ENCODE measurements around the gene CDH6.
A peak's percentile ranks its signal among the peaks of the same experiment; 100 is the strongest.

The CDH6 gene

DNA sequence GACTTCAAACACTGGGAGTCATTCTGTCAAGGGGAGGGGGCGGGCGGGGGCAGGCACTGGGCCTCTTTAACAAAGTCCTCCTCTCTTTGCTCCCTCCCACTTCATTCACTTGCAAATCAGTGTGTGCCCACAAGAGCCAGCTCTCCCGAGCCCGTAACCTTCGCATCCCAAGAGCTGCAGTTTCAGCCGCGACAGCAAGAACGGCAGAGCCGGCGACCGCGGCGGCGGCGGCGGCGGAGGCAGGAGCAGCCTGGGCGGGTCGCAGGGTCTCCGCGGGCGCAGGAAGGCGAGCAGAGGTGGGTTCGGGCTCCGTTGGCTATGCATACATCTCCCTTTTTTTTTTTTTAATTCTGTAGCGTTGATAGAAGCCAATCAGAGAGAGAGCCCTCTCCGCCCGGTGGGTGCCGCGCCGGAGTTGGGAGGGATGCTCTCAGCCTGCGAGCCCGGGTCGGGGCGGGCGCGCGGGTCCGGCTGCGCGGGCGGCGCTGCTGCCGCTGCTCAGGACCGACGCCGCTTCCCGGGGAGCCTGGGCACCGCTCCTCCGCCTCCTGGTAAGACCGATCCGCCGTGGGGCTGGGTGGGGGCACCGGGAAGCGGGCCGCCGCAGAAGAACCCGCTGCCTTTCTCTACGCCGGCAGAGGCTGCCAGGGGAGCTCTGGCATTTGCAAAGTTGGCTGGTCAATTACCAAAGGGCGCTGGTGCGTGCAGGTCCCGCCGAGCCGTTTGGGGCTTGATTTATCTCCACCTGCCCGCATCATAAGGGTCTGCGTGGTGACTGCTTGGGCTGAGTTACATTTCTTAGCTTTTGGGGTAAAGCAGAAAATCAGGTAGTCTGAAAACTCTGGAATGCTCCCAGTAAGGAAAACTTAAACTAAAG is at the start of gene CDH6:
CDH6 (plus strand) TSS at position 96 of the 877 bp plus-strand sequence. CDS start 73,788 bp downstream, outside the sequence.
- no peak for DNase-seq

DNA sequence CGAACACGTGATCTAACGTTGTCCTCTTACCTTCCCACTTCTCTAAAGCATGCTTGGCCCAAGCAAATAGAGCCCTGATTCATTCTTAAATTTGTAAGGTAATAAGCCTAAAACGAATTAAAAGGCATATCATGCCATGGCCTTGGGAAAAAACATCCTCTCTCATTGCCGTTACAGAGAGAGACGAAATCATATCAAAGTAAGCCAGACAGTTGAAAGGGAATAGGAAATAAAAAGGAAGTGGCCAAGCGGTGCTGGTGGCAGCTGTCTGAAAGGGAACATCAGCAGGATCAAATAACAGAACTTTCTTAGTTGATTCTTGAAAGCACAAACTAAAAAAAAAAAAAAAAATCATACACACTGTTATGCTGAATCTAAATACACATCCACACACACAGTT is 49.1 kb upstream of the CDH6 start:
- DNase-seq = no peak

DNA sequence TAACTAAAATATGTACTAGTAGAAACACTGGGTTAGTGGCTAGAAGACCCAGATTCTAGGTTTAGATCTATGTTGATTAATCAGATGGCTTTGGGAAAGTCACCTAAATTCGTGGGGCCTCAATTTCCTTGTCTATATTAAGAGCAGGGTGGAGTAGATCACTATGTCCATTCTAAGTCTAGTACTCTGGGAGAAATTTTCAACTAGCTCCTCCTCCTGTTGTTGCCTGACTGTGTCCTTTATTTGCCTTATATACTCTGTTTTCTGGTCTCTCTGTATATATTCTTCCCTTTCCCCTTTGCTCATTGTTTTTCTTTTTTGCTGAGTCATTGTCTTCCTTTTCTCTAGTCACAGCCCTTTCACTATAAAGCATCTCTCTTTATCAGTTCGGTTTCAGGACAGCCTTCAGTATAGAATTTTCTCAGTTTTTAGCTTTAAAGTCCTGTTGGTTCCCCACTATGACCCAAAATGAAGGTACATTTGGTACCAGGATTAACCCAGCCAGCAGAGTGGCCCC is 44.5 kb upstream of the CDH6 start:
- no peak for DNase-seq

DNA sequence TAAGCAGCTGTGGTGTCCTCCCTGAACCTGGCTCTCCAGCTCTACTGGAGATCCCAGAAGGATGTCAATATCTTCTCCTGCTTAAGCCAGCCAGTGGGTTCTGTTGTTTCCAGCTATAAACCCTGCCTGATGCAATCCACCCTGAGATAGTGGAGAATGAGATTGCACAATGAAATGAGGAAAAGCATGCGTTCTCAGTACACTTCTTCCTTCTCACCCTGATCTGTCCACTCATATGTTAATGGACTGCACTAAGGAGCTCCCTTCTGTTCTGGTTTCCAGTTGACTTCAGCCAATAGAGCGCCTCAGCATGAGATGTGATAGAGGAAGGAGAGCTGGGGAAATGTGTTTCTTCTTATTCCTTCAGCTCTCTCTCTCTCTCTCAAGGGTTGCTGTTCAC is 40.0 kb upstream of the CDH6 start:
- no peak for DNase-seq

DNA sequence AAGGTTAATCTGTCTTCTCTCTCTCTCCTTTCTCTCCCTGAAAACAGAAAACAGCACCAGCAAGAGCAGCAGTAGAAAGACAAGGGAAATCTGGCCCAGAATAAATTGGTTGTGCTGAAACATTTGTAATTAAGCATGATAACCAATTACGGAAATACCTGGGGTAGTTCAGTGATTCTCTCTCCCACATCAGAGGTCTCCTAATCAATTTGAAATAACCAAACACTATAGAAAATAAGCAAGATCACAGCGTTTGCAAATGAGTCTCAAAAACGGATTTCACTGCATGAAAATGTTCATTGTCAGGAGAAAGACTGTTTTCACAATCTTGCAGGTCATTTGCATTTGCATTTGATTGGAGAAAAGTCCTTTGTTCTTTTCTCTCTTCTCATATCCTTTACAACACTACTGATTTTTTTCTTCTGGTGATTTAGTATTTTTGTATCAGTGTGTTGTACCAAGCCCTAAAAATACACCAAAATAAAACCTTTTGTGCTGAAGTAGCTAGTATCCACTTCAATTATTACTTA is 36.8 kb upstream of the CDH6 start:
- no peak for DNase-seq

DNA sequence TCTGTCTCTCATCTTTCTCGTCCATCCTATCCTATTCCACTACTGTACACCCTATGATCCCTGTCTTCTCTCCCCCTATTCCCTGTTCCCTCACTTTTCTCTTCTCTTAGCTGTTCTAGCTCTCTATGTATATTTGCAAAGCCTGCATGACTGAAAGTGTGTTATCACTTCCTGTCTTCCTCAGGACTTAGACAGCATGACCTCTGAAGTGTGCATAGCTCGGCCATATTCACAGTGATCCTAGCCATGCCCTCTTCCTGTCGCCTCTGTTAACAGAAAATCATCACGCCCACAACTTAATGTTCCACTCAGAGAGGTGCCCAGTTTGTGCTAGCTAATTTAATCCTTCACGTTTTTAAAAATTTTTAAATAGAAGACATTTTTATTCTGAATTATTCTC is 35.8 kb upstream of the CDH6 start:
- no peak for DNase-seq

DNA sequence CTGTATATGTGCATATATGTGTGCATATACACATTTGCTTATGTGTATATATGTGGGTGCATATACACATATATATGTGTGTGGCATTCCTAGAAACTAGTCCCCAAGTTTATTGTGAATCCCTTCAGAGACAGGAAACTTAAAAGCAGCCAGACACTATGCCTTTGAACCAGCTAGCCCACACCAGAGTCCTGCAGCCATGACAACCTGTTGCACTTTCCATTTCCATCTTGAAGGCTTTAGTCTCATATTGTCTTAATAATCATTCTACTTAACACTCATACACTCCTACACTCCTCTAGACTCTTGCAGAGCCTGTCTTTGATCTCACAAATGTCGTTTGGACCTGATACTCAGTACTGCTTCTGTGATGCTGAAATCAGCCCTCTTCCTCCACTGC is 34.8 kb upstream of the CDH6 start:
- DNase-seq = no peak

DNA sequence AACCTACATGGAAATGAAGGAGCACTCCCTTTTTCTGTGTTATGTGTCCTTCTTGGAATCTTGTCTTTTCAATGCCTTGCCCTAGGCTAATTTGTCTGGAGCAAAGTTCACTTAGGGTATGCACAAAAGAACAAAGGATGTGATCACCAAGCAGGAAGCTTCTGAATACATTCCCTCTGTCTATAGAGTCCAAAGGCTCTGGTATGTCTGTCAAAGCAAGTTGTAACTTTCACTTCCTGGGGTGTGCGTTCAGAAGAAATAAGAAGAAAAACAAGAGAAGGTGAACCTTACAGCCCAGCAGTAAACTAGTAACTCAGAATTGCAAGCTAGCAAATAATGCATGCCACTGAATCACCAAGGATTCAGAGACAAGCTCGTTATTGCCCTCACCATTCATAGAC is 31.7 kb upstream of the CDH6 start:
- DNase-seq = no peak

DNA sequence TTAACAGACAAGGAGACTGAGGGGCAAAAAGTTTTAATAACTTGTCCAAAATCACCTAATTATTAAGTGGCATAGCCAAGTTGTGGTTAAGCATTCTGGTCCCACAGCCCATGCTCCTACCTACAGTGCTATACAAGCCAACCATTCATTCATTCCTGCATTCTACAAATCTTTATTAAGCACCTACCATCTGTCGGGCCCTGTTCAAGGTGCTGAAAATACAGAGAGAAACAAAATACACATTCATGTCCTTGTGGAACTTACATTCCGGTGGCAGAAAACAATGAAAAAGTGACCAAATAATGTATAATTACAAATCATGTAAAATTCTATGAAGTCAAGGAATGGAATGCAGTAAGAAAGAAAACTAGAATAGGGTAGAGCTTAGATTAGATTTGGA is 27.8 kb upstream of the CDH6 start:
- no peak for DNase-seq

DNA sequence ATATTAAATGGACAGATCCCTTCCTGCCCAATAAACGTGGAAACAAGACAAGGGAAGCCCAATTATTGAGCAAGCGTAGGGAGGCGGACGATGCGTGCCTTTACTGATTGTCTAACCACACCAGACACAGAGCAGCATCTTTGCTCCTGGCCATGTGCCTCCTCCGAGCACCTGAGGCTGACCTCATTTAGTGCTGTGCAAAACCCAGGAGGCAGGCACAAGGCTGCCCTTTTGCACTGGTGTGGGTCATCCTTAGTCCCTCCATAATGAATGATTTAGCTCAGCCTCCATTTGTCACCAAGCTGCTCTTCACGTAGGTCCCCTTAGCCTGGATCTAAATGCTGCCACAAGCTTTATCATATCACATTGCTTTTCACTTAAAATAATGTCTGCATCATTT is 24.1 kb upstream of the CDH6 start:
- no peak for DNase-seq

DNA sequence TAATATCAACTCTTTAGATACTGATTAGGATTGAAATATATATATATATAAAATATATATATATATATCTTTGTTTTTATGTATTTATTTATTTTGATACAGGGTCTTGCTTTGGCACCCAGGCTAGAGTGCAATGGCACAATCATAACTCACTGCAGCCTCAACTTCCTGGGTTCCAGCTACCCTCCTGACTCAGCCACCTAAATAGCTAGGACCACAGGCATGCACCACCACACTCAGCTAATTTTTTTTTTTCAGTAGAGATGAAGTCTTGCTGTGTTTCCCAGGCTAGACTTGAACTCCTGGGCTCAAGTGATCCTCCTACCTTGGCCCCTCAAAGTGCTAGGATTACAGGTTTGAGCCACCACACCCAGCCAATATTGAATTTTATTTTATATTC is 20.6 kb upstream of the CDH6 start:
- no peak for DNase-seq

DNA sequence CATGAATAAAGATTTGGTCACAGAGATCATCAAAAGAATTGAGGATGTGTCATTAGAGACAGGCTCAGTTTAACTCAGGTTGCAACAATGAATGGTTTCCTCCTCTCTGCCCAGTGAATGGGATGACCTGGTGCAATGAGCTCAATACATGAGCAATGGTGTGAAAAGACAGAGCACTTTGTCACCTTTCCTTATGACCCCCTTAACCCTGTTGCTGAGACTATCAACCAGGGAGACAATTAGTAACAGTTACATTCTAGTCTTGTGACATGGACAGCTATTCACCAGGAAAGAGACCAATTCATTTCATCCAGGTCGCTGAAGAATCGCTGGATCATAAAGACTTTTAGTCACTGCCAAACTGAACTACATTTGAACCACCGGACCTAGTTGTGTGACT is 19.9 kb upstream of the CDH6 start:
- DNase-seq = no peak

DNA sequence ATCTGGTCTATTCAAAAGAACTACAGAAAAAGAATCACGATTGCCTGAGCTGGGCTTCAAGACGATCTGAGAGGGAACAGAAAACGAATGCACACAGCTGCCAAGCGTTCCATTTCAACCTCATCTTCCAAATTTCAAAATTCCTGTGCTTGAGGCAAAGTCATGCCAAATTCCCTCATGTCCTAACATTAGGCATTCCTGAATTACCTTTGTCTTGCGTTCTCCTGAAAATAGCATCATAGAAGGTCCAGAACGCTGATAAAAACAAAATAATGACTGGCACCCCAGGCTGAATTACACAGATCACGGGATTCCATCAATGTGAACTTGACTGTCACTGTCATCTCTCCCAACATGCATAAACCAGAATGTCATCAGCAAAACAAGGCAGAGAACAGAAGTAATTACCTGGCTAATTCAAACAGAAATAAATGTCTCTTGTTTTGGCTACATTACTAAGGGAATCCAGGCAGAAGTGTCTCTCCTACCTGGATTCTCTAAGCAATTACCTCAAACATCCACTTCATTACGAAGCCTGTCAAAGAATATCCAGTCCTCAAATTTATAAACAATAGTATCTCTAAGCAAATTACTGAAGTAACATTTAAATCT is 12.0 kb upstream of the CDH6 start:
- DNase-seq = no peak

DNA sequence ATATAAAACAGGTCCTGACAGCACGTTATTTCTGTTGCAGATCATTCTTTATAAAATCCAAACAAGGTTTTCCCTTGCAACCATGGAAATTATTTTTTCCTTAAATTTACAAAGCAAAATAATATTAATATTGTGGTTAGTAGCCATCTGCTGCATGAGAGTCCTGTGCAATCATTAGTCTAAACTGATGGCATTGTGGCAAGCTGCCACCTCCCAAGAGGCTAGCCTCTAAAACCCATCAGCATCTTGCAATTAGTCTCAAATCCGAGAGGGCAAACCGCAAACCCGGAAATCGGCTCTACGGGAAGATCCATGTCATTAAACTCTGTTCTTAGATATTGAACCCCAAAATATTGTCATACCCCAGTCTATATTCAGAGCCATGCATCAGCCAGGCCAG is 11.3 kb upstream of the CDH6 start:
- DNase-seq = no peak

DNA sequence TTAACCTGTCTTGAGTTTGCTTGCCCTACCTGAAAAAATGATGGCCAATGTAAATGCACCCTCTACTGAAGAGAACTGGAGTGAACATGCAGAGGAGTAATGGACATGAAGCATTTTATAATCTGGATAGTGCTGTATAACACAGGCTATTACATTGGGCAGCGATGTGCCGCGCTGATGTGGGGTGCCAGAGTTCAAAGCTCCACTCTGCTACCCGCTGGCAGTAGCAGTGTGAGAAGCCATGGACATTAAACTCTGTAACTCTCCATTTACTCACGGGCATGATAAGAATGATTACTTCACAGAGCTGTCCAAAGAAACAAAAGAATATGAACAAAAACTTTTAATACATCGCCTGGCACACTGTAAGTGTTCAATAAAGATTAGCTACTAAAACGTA is 7.5 kb upstream of the CDH6 start:
- DNase-seq = no peak

DNA sequence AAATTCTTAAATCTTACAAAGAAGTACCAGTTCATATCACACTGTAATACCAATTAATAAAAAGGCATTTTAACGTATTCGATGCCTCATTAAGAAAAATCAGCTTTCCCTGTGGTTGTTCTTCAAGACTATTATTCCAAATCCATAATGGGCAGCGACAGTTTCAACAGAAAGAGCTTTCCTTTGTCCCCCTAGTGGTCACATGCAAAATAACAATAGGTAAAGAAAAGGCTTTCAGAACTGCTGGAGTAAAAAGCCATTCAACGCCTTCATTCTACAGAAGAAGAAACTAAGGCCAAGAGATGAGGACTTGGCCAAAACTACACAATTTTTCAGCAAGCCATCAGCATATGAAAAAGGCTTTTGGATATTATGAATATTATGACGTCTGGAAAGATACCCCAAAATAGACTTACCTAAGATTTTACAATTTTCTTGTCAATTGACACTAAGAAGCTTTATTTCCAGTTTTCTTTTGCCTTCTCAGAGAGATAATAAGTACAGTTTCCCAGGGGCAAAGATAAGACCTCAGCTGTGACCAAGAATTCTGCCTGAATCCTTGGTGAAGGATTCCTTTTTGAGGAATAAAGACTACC is 6.7 kb upstream of the CDH6 start:
- peak; percentile 19 for DNase-seq

DNA sequence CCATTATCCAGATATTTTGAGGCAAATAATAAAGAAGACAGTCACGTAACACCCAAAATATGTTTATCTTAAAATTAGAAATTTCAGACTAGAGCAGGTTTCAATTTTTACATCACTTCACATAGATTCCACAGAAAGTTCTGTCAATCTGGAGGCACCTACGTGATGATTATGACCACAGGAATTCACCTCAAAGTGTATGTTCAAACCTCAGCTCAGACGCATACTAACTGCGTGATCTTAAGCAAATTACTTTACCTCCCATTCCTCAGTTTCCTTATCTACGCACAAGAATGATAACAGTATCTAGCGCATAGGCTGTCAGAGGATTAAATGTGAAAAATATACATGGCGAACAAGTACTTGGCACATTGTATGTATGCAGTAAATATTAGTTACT is 5.9 kb upstream of the CDH6 start:
- no peak for DNase-seq

DNA sequence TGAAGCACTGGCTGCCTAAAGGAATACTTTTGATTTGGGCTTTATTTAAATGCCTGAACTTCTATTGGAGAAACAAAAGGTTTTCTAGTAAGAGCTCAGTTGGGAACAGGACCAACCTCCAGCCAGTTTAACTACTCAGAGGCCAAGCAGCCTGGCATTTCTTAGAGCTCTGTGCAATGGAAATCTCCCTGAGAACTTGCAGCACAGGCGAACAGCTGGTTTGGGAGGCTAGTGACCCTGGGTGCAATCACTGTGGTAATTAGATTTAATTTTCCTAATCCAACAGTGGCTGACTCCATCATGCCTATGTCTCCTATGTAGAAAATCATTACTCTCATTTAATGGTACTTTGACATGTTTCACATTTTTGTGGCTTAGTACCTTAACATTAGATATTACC is 1.0 kb upstream of the CDH6 start:
- DNase-seq = no peak

DNA sequence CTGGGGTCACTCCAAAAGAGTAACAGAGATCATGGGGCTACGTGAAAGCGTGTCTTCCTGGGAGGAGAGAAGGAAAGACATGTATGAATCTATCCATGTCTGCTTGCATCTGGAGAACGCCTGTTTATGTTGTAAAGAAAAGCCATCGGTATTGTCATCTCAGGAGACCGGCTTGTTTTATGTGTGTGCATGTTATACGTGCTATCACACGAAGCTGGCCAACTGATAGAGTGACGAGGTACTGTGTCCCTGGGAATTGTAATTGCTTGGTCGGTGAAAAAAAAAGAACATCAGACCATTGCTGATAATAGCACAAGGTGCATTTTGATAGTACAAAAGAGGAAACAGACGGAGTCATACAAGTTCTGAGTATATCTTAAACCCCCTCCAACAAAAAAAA is 370 bp upstream of the CDH6 start:
- no peak for DNase-seq

DNA sequence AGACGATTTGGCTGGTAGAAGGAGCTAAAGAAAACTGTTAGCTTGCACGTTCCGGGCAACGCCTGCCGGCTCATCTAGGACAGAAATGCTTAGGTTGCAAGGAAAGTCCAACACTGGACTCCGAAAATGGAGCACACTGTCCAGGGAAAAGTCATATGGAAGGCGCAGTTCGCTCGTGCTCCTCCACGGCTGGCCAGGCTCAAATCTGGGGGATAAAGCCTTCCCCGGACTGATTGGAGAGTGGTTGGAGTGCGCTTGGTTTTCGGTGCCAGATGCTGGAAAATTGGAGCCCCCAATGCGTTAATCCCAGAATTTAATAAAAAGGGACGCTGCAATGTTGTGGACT is 955 bp downstream of the CDH6 start:
- no peak for DNase-seq

DNA sequence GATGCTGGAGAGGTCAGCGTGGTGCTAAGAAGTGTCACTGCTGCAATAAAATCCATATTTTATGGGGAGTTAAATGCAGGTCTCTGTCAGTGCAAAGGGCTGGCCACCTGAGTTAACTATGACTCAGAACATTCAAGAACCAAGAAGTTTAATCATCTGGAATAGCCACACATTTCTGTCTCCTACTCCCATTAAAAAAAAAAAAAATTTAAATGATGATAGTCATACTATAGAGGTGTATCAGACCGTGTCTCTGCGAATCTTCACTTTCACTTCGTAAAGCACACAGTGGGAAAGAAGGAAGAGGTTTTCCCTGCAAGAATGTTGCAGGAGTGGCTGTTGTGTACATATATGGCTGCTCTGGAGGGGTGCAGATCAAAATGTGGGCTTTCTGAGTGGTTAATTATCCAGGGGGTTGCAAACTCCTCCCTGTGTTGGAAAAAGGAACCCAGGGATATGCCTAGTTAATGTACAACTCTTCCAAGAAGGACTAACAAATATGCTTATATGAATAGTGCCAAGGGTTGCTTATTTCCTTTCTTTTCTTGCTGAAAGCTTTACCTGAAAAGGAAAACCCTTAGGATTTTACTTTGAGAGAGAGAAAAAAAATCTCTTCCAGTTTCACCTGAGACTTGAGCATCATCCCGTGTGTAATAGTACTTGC is 1.5 kb downstream of the CDH6 start:
- DNase-seq = no peak

DNA sequence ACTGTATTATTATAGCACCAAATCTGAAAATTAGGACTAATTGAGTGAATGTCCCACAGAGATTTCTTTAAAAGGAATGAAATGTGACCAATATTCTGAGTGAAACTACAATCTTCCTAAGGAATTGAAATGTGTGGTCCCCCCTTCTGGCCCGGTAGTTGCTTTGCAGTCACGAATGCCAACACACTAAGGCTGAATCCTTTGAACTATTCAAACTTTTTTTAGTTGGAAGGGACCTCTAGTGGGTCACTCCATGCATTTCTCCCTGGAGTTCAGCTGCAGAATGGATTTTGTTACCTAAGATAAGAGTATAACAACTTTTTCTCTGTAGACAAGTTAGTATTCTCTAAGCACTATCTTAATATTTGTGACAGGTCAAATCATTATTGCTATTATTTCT is 2.8 kb downstream of the CDH6 start:
- no peak for DNase-seq

DNA sequence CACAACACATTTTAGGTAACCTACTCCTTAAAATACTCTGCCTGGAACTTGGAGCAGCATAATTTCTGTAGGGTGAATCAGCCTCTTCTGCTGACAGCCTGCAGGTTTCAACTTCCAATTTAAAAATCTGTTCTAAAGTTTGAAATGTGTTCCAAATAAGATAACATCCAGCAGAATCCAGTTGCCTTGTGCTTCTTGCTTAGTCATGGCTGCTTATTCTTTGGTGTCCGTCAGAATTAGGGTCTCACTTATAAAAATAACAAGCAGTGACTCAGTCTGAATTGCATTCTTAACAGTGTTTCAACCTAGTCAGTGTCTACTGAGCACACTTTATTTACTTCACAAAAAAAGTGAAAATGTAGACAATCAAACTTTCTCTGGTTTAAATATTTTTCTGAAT is 3.7 kb downstream of the CDH6 start:
- DNase-seq = no peak
